MCF 10A (cell line): ENCODE results near the gene CETN2. TPM values are rescaled to one million over a fixed set of nuclear protein-coding genes. Genes with fewer than 3 reads are reported as not detected.
"Not testable (repeated sequence)": the region's sequence is repeated elsewhere in the genome, so short reads cannot be mapped to it uniquely, and the experiment has no call there.

Experiments
- BruUV-seq: library from RNA; stranded (reverse); fragments of 400-500 nt; replicated peaks from 2 replicates; lab custom pipeline; 2021; lab: Mats Ljungman, UMichigan
- CTCF ChIA-PET: fragments of 300-600 bp; sonication (Branson Sonifier 250); formaldehyde crosslinking; extraction: SDS; loops from one replicate; lab custom pipeline; 2021; ENCODE audit warnings: antibody characterized with exemption, inconsistent platforms; lab: Yijun Ruan, JAX
- POLR2A ChIA-PET: fragments of 300-600, 350-650 bp; sonication (Branson Sonifier 250); formaldehyde crosslinking; extraction: SDS; loops from one replicate; lab custom pipeline; 2020; ENCODE audit warnings: antibody characterized with exemption, inconsistent platforms; lab: Yijun Ruan, JAX
- DNase-seq: peaks from one replicate; pipeline ENCODE4 v3.0.0-alpha.2; 2018; ENCODE audit not compliant: unreplicated experiment
- H3K27ac Mint-ChIP-seq: one replicate; pipeline ENCODE4 v1.8.0; 2022; ENCODE audit warnings: mild to moderate bottlenecking, low read depth, mixed read lengths; ENCODE audit not compliant: unreplicated experiment
- H3K27me3 Mint-ChIP-seq: one replicate; pipeline ENCODE4 v1.8.0; 2022; ENCODE audit warnings: mixed read lengths; ENCODE audit not compliant: insufficient read depth, unreplicated experiment
- H3K36me3 Mint-ChIP-seq: one replicate; pipeline ENCODE4 v1.8.0; 2022; ENCODE audit warnings: mild to moderate bottlenecking, moderate library complexity, mixed read lengths; ENCODE audit not compliant: insufficient read depth, unreplicated experiment
- H3K4me1 Mint-ChIP-seq: one replicate; pipeline ENCODE4 v1.8.0; 2022; ENCODE audit warnings: mixed read lengths; ENCODE audit not compliant: insufficient read depth, unreplicated experiment
- H3K4me3 Mint-ChIP-seq: one replicate; pipeline ENCODE4 v1.8.0; 2022; ENCODE audit warnings: mild to moderate bottlenecking, moderate library complexity, mixed read lengths; ENCODE audit not compliant: unreplicated experiment
- H3K9me3 Mint-ChIP-seq: one replicate; pipeline ENCODE4 v1.8.0; 2022; ENCODE audit warnings: mixed read lengths; ENCODE audit not compliant: unreplicated experiment
- intact Hi-C: fragments of 100-400 bp; cut with micrococcal nuclease; formaldehyde crosslinking; loops from 2 replicates; pipeline ENCODE4 v1.14.1; 2022
- total RNA-seq: library from RNA; stranded (reverse); gene quantifications from 2 replicates; pipeline ENCODE4 v1.2.3, GENCODE V29; 2022
- TF ChIP-seq, protein P1 (sequence below): fragments of 200-600 bp; IDR thresholded peaks from one replicate; pipeline ENCODE4 v1.8.0; 2022; ENCODE audit warnings: antibody characterized with exemption, mild to moderate bottlenecking; ENCODE audit not compliant: unreplicated experiment

Gene CETN2
- total RNA-seq, 1 experiment from 2014 or later = 22.5 TPM

GRCh38 chrX:152844256-152844655, 13.7 kb upstream of the CETN2 start:
- no peak for DNase-seq

DNA sequence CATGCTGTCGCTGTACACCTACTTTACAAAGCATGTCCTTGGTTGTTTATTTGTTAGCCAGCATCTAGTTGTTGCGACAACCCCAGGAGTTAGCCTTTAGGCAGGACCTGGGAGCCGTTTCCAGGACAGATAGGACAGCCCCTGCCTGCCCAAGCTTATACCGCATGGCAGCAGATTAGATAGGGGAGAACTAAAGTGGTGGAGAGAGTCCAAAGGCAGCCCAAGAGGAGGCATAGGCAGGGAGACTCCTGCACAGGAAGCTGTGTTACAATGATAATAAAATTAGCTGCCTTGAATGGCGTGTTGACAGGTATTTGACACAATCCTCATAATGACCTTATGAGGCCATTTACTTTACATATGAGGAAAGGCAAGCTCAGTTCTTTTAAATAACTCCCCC, 13.3 kb upstream of the CETN2 start:
- no peak overlapping the region for H3K27ac Mint-ChIP-seq
- TF ChIP-seq, protein P1, sequence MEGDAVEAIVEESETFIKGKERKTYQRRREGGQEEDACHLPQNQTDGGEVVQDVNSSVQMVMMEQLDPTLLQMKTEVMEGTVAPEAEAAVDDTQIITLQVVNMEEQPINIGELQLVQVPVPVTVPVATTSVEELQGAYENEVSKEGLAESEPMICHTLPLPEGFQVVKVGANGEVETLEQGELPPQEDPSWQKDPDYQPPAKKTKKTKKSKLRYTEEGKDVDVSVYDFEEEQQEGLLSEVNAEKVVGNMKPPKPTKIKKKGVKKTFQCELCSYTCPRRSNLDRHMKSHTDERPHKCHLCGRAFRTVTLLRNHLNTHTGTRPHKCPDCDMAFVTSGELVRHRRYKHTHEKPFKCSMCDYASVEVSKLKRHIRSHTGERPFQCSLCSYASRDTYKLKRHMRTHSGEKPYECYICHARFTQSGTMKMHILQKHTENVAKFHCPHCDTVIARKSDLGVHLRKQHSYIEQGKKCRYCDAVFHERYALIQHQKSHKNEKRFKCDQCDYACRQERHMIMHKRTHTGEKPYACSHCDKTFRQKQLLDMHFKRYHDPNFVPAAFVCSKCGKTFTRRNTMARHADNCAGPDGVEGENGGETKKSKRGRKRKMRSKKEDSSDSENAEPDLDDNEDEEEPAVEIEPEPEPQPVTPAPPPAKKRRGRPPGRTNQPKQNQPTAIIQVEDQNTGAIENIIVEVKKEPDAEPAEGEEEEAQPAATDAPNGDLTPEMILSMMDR = no peak
- H3K9me3 Mint-ChIP-seq = no peaks in the 10 kb centered on the region
- no TSS peak for BruUV-seq
- no peak overlapping the region for H3K4me3 Mint-ChIP-seq
- no peaks in the 10 kb centered on the region for H3K4me1 Mint-ChIP-seq
- intact Hi-C loops = no loop called here
- no peak for DNase-seq
- ChIA-PET CTCF (interaction anchor here (0.6 to 1.2 kb wide), 2 partner anchors 23 to 840 kb away, joined by 3 to 4 read pairs; no protein-coding TSS in a partner anchor), POLR2A (no interaction called here)
- H3K36me3 Mint-ChIP-seq = peaks cover 30% of the 10 kb centered on the region
- no peaks in the 10 kb centered on the region for H3K27me3 Mint-ChIP-seq

More at GRCh38 chrX:152844256-152844655, 13.7 kb upstream of the CETN2 start:
- H3K9me3 Mint-ChIP-seq = no peaks in the 10 kb centered on the region
- no peak overlapping the region for H3K27ac Mint-ChIP-seq
- POLR2A ChIA-PET = no interaction called here
- H3K4me1 Mint-ChIP-seq = no peaks in the 10 kb centered on the region
- H3K4me3 Mint-ChIP-seq = no peak overlapping the region
- TF ChIP-seq, protein P1 = no peak
- peaks cover 30% of the 10 kb centered on the region for H3K36me3 Mint-ChIP-seq
- CTCF ChIA-PET = interaction anchor here (0.6 to 1.2 kb wide), 2 partner anchors 23 to 840 kb away, joined by 3 to 4 read pairs; no protein-coding TSS in a partner anchor
- intact Hi-C loops = no loop called here
- no TSS peak for BruUV-seq
- no peaks in the 10 kb centered on the region for H3K27me3 Mint-ChIP-seq

GRCh38 chrX:152842772-152843338, 12.3 kb upstream of the CETN2 start:
- intact Hi-C loops = no loop called here
- Mint-ChIP-seq H3K4me1 (no peaks in the 10 kb centered on the region), H3K27me3 (no peaks in the 10 kb centered on the region), H3K27ac (no peak overlapping the region), H3K9me3 (no peaks in the 10 kb centered on the region), H3K4me3 (no peak overlapping the region), H3K36me3 (peaks cover 32% of the 10 kb centered on the region)
- no TSS peak for BruUV-seq
- no peak for DNase-seq
- CTCF ChIA-PET = interaction anchor here (0.6 kb wide), 1 partner anchor 103 kb away, joined by 3 read pairs; no protein-coding TSS in a partner anchor
- TF ChIP-seq, protein P1 = no peak
- POLR2A ChIA-PET = no interaction called here

DNA sequence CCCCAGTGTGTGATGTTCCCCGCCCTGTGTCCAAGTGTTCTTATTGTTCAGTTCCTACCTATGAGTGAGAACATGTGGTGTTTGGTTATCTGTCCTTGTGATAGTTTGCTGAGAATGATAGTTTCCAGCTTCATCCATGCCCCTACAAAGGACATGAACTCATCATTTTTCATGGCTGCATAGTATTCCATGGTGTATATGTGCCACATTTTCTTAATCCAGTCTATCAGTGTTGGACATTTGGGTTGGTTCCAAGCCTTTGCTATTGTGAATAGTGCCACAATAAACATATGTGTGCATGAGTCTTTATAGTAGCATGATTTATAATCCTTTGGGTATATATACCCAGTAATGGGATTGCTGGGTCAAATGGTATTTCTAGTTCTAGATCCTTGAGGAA, 4.9 kb upstream of the CETN2 start:
- H3K4me3 Mint-ChIP-seq, CTCF ChIA-PET, BruUV-seq, H3K27ac Mint-ChIP-seq, POLR2A ChIA-PET, DNase-seq, intact Hi-C loops, H3K4me1 Mint-ChIP-seq, H3K27me3 Mint-ChIP-seq: not testable (repeated sequence)
- Mint-ChIP-seq H3K9me3 (peaks cover 13% of the 10 kb centered on the region), H3K36me3 (peaks cover 23% of the 10 kb centered on the region)
